Endothelial cell of umbilical vein (primary cell): ENCODE data around the gene RNF125.

ENCODE experiments used
- CTCF ChIP-seq, 2 donors: IDR thresholded peaks; 1 replicate in 1 of 2; 2 replicates in 1 of 2; pipeline ENCODE4 v1.5.1; 2011; ENCODE audit warnings: low read length in 2 of 2, mild to moderate bottlenecking in 2 of 2, moderate library complexity in 2 of 2, control low read depth in 1 of 2, inconsistent platforms in 1 of 2, low read depth in 1 of 2; ENCODE audit not compliant: insufficient read depth in 1 of 2; ENCODE audit errors: extremely low read depth in 1 of 2
- EZH2 ChIP-seq: IDR thresholded peaks from 2 replicates; pipeline ENCODE4 v1.6.1; 2012; ENCODE audit warnings: borderline replicate concordance, low read depth, mild to moderate bottlenecking, moderate library complexity, low read length, inconsistent platforms; ENCODE audit not compliant: severe bottlenecking
- MAX ChIP-seq: IDR thresholded peaks from 2 replicates; pipeline ENCODE4 v1.6.1; 2011; ENCODE audit not compliant: insufficient read depth, insufficient read length
- MYC ChIP-seq: IDR thresholded peaks from one replicate; pipeline ENCODE4 v1.6.1; 2011; ENCODE audit warnings: mild to moderate bottlenecking, low read depth, low read length
- POLR2A ChIP-seq: IDR thresholded peaks from 2 replicates; pipeline ENCODE4 v1.6.1; 2012; ENCODE audit warnings: low read depth, mild to moderate bottlenecking, control low read depth, low read length
- POLR2AphosphoS5 ChIP-seq: IDR thresholded peaks from 2 replicates; pipeline ENCODE4 v1.6.1; 2012; ENCODE audit warnings: low read depth, mild to moderate bottlenecking, control low read depth, low read length, moderate library complexity; ENCODE audit not compliant: insufficient read depth

GRCh38 chr18:32074206-32074605, 55.6 kb downstream of the RNF125 start:
- TF ChIP-seq CTCF (IDR thresholded peaks at IDR 0.05; ENCODE audit: extremely low read depth in 1 of 2, insufficient read depth in 1 of 2, low read depth in 1 of 2, low read length in 2 of 2) (no peak), POLR2A (no peak), POLR2AphosphoS5 (no peak), MAX (no peak), EZH2 (no peak), MYC (no peak)
